ENCODE measurements around the gene ABI2.

DNA sequence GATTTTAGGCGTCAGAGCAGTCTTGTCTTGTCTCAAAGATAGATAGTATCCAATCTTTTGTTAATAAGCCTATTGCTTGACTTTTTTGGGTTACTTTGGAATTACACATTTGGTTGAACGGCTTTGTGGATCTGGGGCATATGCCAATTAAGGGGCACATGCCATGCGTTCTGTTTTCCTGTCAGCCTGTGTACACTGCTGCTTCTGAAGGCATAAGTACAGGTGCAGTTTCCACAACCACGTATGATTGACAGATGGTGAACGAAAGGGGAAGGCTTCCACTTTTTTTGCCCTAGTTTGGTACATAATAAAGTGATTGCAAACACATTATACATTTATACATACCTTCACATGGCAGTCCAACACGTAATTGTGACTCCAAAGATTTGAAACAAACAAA is 104.6 kb downstream of the ABI2 start:
- TF ChIP-seq, protein P1, sequence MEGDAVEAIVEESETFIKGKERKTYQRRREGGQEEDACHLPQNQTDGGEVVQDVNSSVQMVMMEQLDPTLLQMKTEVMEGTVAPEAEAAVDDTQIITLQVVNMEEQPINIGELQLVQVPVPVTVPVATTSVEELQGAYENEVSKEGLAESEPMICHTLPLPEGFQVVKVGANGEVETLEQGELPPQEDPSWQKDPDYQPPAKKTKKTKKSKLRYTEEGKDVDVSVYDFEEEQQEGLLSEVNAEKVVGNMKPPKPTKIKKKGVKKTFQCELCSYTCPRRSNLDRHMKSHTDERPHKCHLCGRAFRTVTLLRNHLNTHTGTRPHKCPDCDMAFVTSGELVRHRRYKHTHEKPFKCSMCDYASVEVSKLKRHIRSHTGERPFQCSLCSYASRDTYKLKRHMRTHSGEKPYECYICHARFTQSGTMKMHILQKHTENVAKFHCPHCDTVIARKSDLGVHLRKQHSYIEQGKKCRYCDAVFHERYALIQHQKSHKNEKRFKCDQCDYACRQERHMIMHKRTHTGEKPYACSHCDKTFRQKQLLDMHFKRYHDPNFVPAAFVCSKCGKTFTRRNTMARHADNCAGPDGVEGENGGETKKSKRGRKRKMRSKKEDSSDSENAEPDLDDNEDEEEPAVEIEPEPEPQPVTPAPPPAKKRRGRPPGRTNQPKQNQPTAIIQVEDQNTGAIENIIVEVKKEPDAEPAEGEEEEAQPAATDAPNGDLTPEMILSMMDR (IDR thresholded peaks at IDR 0.05), result no peak
- TF ChIP-seq POLR2A (IDR thresholded peaks at IDR 0.05), result no peak
